ENCODE data around the gene SYTL1.

SYTL1 gene

GRCh38 chr1:27306071-27306470 lies 35.8 kb upstream of the SYTL1 start:
- no peak for DNase-seq (ENCODE audit: low read depth)
- TF ChIP-seq, protein P1, sequence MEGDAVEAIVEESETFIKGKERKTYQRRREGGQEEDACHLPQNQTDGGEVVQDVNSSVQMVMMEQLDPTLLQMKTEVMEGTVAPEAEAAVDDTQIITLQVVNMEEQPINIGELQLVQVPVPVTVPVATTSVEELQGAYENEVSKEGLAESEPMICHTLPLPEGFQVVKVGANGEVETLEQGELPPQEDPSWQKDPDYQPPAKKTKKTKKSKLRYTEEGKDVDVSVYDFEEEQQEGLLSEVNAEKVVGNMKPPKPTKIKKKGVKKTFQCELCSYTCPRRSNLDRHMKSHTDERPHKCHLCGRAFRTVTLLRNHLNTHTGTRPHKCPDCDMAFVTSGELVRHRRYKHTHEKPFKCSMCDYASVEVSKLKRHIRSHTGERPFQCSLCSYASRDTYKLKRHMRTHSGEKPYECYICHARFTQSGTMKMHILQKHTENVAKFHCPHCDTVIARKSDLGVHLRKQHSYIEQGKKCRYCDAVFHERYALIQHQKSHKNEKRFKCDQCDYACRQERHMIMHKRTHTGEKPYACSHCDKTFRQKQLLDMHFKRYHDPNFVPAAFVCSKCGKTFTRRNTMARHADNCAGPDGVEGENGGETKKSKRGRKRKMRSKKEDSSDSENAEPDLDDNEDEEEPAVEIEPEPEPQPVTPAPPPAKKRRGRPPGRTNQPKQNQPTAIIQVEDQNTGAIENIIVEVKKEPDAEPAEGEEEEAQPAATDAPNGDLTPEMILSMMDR (IDR thresholded peaks at IDR 0.05; ENCODE audit: insufficient read depth, low read depth, low read length, missing control alignments) = no peak
- H3K4me3 ChIP-seq (ENCODE audit: low read depth, low read length) = no peak overlapping the region

- TF ChIP-seq, protein P1 (IDR thresholded peaks at IDR 0.05; ENCODE audit: insufficient read depth, low read depth, low read length, missing control alignments) = peak; percentile 17
- H3K4me3 ChIP-seq (ENCODE audit: low read depth, low read length) = no peak overlapping the region
- DNase-seq (ENCODE audit: low read depth) = no peak
These were observed 34.7 kb upstream of the SYTL1 start for GRCh38 chr1:27306892-27307761.

- no peak overlapping the region for H3K4me3 ChIP-seq (ENCODE audit: low read depth, low read length)
- TF ChIP-seq, protein P1 (IDR thresholded peaks at IDR 0.05; ENCODE audit: insufficient read depth, low read depth, low read length, missing control alignments) = no peak
- no peak for DNase-seq (ENCODE audit: low read depth)
These were observed 33.8 kb upstream of the SYTL1 start for GRCh38 chr1:27307874-27308598.

GRCh38 chr1:27314169-27314568 lies 27.7 kb upstream of the SYTL1 start:
- TF ChIP-seq, protein P1 (IDR thresholded peaks at IDR 0.05; ENCODE audit: insufficient read depth, low read depth, low read length, missing control alignments) = no peak
- no peak for DNase-seq (ENCODE audit: low read depth)
- H3K4me3 ChIP-seq (ENCODE audit: low read depth, low read length) = no peak overlapping the region

- DNase-seq (ENCODE audit: low read depth) = no peak
- TF ChIP-seq, protein P1 (IDR thresholded peaks at IDR 0.05; ENCODE audit: insufficient read depth, low read depth, low read length, missing control alignments) = no peak
These were observed 27.1 kb upstream of the SYTL1 start for GRCh38 chr1:27314737-27315136.

GRCh38 chr1:27316860-27317259 lies 25.0 kb upstream of the SYTL1 start:
- TF ChIP-seq, protein P1 (IDR thresholded peaks at IDR 0.05; ENCODE audit: insufficient read depth, low read depth, low read length, missing control alignments) = no peak
- no peak overlapping the region for H3K4me3 ChIP-seq (ENCODE audit: low read depth, low read length)
- no peak for DNase-seq (ENCODE audit: low read depth)

More at GRCh38 chr1:27314737-27315136, 27.1 kb upstream of the SYTL1 start:
- no peak overlapping the region for H3K4me3 ChIP-seq (ENCODE audit: low read depth, low read length)
